ENCODE data around the gene SLC16A13. TPM values are rescaled to one million over a fixed set of nuclear protein-coding genes. Genes with fewer than 3 reads are reported as not detected.

SLC16A13 gene
- total and polyA plus RNA-seq, 2 donors (not counting 1 experiment from before 2014, with no cell fraction given): 7.4 to 21.9 TPM

GRCh38 chr17:7060165-7060891 lies 24.5 kb downstream of the SLC16A13 start:
- Mint-ChIP-seq H3K27ac (peak overlapping the region; percentile 56), H3K4me3 (no peak overlapping the region), H3K9me3 (ENCODE audit: insufficient read depth) (no peaks in the 10 kb centered on the region), H3K27me3 (peaks cover 27% of the 10 kb centered on the region), H3K4me1 (no peaks in the 10 kb centered on the region)
- Histone ChIP-seq H3K9me3 (ENCODE audit: control extremely low read depth in 1 of 3, control insufficient read depth in 2 of 3, insufficient read depth in 1 of 3, low read length in 2 of 3) (no peaks in the 10 kb centered on the region), H3K9ac (ENCODE audit: low read length) (no peak overlapping the region), H3K27ac (ENCODE audit: low read length in 2 of 2) (no peak overlapping the region), H3K27me3 (replicated peaks in 1 of 4; ENCODE audit: control extremely low read depth in 1 of 4, control insufficient read depth in 3 of 4, insufficient read depth in 4 of 4, low read length in 3 of 4) (peaks cover 0 to 10% (median 3%) of the 10 kb centered on the region in 4 experiments), H4K20me1 (ENCODE audit: control insufficient read depth, insufficient read depth, low read length, poor library complexity, severe bottlenecking) (no peaks in the 10 kb centered on the region), H2AFZ (ENCODE audit: insufficient read depth, low read depth, low read length, poor library complexity, severe bottlenecking) (no peak overlapping the region), H3K4me2 (replicated peaks; ENCODE audit: low read depth, low read length, poor library complexity, severe bottlenecking) (no peak overlapping the region), H3K4me1 (ENCODE audit: control insufficient read depth in 2 of 2, insufficient read depth in 2 of 2, low read length in 2 of 2) (no peaks in the 10 kb centered on the region), H3K79me2 (ENCODE audit: control insufficient read depth, insufficient read depth, low read length) (no peaks in the 10 kb centered on the region), H3K4me3 (ENCODE audit: control extremely low read depth in 1 of 5, extremely low read depth in 1 of 5, insufficient read depth in 1 of 5, low read depth in 2 of 5, low read length in 4 of 5) (no peak overlapping the region), H3K36me3 (replicated peaks in 1 of 2; ENCODE audit: control extremely low read depth in 1 of 2, control insufficient read depth in 1 of 2, extremely low read depth in 1 of 2, insufficient read depth in 2 of 2, low read length in 1 of 2) (no peaks in the 10 kb centered on the region)
- TF ChIP-seq CTCF (IDR thresholded peaks at IDR 0.05) (no peak), EZH2 (IDR thresholded peaks at IDR 0.05; ENCODE audit: borderline replicate concordance, insufficient read depth, low read depth, low read length, poor library complexity, severe bottlenecking) (no peak)
- ChIA-PET CTCF (interaction anchor here (0.6 to 1.2 kb wide), 2 partner anchors 8 to 28 kb away, joined by 3 to 4 read pairs; no protein-coding TSS in a partner anchor), POLR2A (interaction anchor here (0.6 to 1.2 kb wide), 2 partner anchors 9 to 48 kb away, joined by 5 to 10 read pairs; no protein-coding TSS in a partner anchor)
- ATAC-seq (ENCODE audit: low read depth): no peak
- DNase-seq: no peak
- intact Hi-C loops (cut with micrococcal nuclease): no loop called here
- 64% methylated on average over 5 of the region's 6 CpGs for WGBS (ENCODE audit: insufficient coverage)

GRCh38 chr17:7063518-7064094 lies 27.8 kb downstream of the SLC16A13 start:
- no peak overlapping the region for H3K27ac Mint-ChIP-seq
- no peaks in the 10 kb centered on the region for H3K4me1 Mint-ChIP-seq
- Histone ChIP-seq H3K36me3 (replicated peaks in 1 of 2; ENCODE audit: control extremely low read depth in 1 of 2, control insufficient read depth in 1 of 2, extremely low read depth in 1 of 2, insufficient read depth in 2 of 2, low read length in 1 of 2) (no peaks in the 10 kb centered on the region), H3K9me3 (ENCODE audit: control extremely low read depth in 1 of 3, control insufficient read depth in 2 of 3, insufficient read depth in 1 of 3, low read length in 2 of 3) (peaks cover 0 to 15% (median 9%) of the 10 kb centered on the region in 3 donors), H2AFZ (ENCODE audit: insufficient read depth, low read depth, low read length, poor library complexity, severe bottlenecking) (no peak overlapping the region), H3K27ac (ENCODE audit: low read length in 2 of 2) (no peak overlapping the region), H3K9ac (ENCODE audit: low read length) (no peak overlapping the region), H3K4me3 (ENCODE audit: control extremely low read depth in 1 of 5, extremely low read depth in 1 of 5, insufficient read depth in 1 of 5, low read depth in 2 of 5, low read length in 4 of 5) (no peak overlapping the region), H4K20me1 (ENCODE audit: control insufficient read depth, insufficient read depth, low read length, poor library complexity, severe bottlenecking) (no peaks in the 10 kb centered on the region), H3K4me1 (ENCODE audit: control insufficient read depth in 2 of 2, insufficient read depth in 2 of 2, low read length in 2 of 2) (no peaks in the 10 kb centered on the region), H3K79me2 (ENCODE audit: control insufficient read depth, insufficient read depth, low read length) (no peaks in the 10 kb centered on the region), H3K4me2 (replicated peaks; ENCODE audit: low read depth, low read length, poor library complexity, severe bottlenecking) (no peak overlapping the region), H3K27me3 (replicated peaks in 1 of 4; ENCODE audit: control extremely low read depth in 1 of 4, control insufficient read depth in 3 of 4, insufficient read depth in 4 of 4, low read length in 3 of 4) (peaks cover 0 to 10% (median 3%) of the 10 kb centered on the region in 4 experiments)
- no peak for ATAC-seq (ENCODE audit: low read depth)
- peaks cover 31% of the 10 kb centered on the region for H3K27me3 Mint-ChIP-seq
- ChIA-PET POLR2A (interaction anchor here (0.8 kb wide), 1 partner anchor 28 kb away, joined by 3 read pairs; the partner anchor contains the start of gene SLC16A13), CTCF (interaction anchor here (2.0 kb wide), 1 partner anchor 11 kb away, joined by 7 read pairs; no protein-coding TSS in a partner anchor)
- WGBS (ENCODE audit: insufficient coverage): 76% methylated on average over 3 of the region's 6 CpGs
- H3K4me3 Mint-ChIP-seq: no peak overlapping the region
- H3K9me3 Mint-ChIP-seq (ENCODE audit: insufficient read depth): peaks cover 11% of the 10 kb centered on the region
- TF ChIP-seq EZH2 (IDR thresholded peaks at IDR 0.05; ENCODE audit: borderline replicate concordance, insufficient read depth, low read depth, low read length, poor library complexity, severe bottlenecking) (no peak), CTCF (IDR thresholded peaks at IDR 0.05) (no peak)
- no peak for DNase-seq
- intact Hi-C loops (cut with micrococcal nuclease): no loop called here

Measured in B cell (primary cell).